GM12873 (cell line): Measurements from ENCODE around the gene NPHP3.

Experiments
- CTCF ChIP-seq: IDR thresholded peaks from 2 replicates; pipeline ENCODE4 v1.5.1; 2012; ENCODE audit warnings: low read depth, mild to moderate bottlenecking, moderate library complexity, low read length, control low read depth; ENCODE audit not compliant: insufficient read depth; ENCODE audit errors: missing control alignments

The NPHP3 gene

GRCh38 chr3:132722165-132723023 is at the start of gene NPHP3:
NPHP3 (minus strand) TSS chr3:132722409; CDS start chr3:132722355, 54 bp downstream.
- no peak for TF ChIP-seq CTCF

- no peak for TF ChIP-seq CTCF
These were observed 36.5 kb upstream of the NPHP3 start for GRCh38 chr3:132758740-132759139.

GRCh38 chr3:132756108-132756650 is 34.0 kb upstream of the NPHP3 start:
- TF ChIP-seq CTCF, result no peak

GRCh38 chr3:132753946-132754345 is 31.7 kb upstream of the NPHP3 start:
- no peak for TF ChIP-seq CTCF

GRCh38 chr3:132749786-132750185 is 27.6 kb upstream of the NPHP3 start:
- TF ChIP-seq CTCF, result no peak

- TF ChIP-seq CTCF, result no peak
These were observed 16.1 kb upstream of the NPHP3 start for GRCh38 chr3:132738314-132738713.

- TF ChIP-seq CTCF, result no peak
These were observed 13.4 kb upstream of the NPHP3 start for GRCh38 chr3:132735589-132735988.
